SK-N-MC (cell line): ENCODE measurements around the gene AMN.

Experiments used
- EZH2 ChIP-seq: fragments of 200-600 bp; sonication (generic); IDR thresholded peaks from one replicate; pipeline ENCODE4 v1.6.1; 2017; ENCODE audit warnings: antibody characterized with exemption
- FOXP2 ChIP-seq: optimal IDR thresholded peaks from 2 replicates; pipeline ENCODE3; 2011; ENCODE audit warnings: mild to moderate bottlenecking, moderate library complexity; ENCODE audit not compliant: insufficient read depth; ENCODE audit errors: extremely low read length, control extremely low read depth
- POLR2AphosphoS5 ChIP-seq: IDR thresholded peaks from 2 replicates; pipeline ENCODE4 v1.6.1; 2012; ENCODE audit warnings: mild to moderate bottlenecking, low read depth, low read length, borderline replicate concordance

DNA sequence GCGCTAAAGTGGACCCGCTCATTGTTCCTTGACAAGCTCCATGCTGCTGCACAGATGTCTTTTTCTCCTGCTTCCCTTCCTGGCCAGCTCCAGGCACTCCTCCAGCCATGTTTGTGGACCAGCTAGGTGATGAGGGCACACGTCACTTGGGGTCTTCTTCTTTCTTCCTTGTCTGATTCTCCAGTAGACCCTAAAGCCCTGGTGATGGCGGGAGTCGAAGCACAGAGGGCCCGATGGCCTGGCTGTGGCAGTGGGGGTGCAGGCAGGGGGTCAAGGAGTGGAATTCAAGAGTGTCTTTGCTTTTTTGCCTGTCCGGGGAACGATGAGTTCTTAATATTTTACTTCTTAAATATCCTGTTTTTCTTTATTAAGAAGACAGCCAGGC is 23.0 kb upstream of the AMN start:
- no peak for TF ChIP-seq EZH2
- TF ChIP-seq POLR2AphosphoS5: no peak
- no peak for TF ChIP-seq FOXP2
